ENCODE data around the gene THEM5. TPM values are rescaled to one million over a fixed set of nuclear protein-coding genes. Genes with fewer than 3 reads are reported as not detected.
"Not testable (repeated sequence)": the region's sequence is repeated elsewhere in the genome, so short reads cannot be mapped to it uniquely, and the experiment has no call there.

The THEM5 gene
- total RNA-seq, result not detected

GRCh38 chr1:151853411-151853943 lies at the start of gene THEM5:
THEM5 (minus strand) TSS chr1:151853712; CDS start chr1:151853565, 147 bp downstream.
- Histone ChIP-seq H3K27me3 (ENCODE audit: insufficient read depth, low read length) (peaks cover 4% of the 10 kb centered on the region), H3K9me3 (ENCODE audit: low read depth, low read length) (no peaks in the 10 kb centered on the region), H3K4me1 (ENCODE audit: insufficient read depth, low read length) (peaks cover 15% of the 10 kb centered on the region), H3K4me3 (ENCODE audit: low read length) (no peak within 1 kb of the TSS)

GRCh38 chr1:151902858-151903257 lies 49.3 kb upstream of the THEM5 start:
- H3K4me3 ChIP-seq (ENCODE audit: low read length), result no peak overlapping the region
- H3K9me3 ChIP-seq (ENCODE audit: low read depth, low read length), result peaks cover 6% of the 10 kb centered on the region
- peaks cover 28% of the 10 kb centered on the region for H3K4me1 ChIP-seq (ENCODE audit: insufficient read depth, low read length)
- no peaks in the 10 kb centered on the region for H3K27me3 ChIP-seq (ENCODE audit: insufficient read depth, low read length)

- H3K4me1 ChIP-seq (ENCODE audit: insufficient read depth, low read length), result peaks cover 28% of the 10 kb centered on the region
- not testable (repeated sequence) for H3K27me3 ChIP-seq (ENCODE audit: insufficient read depth, low read length); H3K4me3 ChIP-seq (ENCODE audit: low read length); H3K9me3 ChIP-seq (ENCODE audit: low read depth, low read length)
These were observed 47.3 kb upstream of the THEM5 start for GRCh38 chr1:151900804-151901203.

GRCh38 chr1:151898519-151898991 lies 45.0 kb upstream of the THEM5 start:
- Histone ChIP-seq H3K9me3 (ENCODE audit: low read depth, low read length) (peaks cover 6% of the 10 kb centered on the region), H3K4me3 (ENCODE audit: low read length) (no peak overlapping the region), H3K27me3 (ENCODE audit: insufficient read depth, low read length) (no peaks in the 10 kb centered on the region), H3K4me1 (ENCODE audit: insufficient read depth, low read length) (peaks cover 18% of the 10 kb centered on the region)

GRCh38 chr1:151897991-151898431 lies 44.5 kb upstream of the THEM5 start:
- H3K4me3 ChIP-seq (ENCODE audit: low read length), result no peak overlapping the region
- H3K4me1 ChIP-seq (ENCODE audit: insufficient read depth, low read length), result peaks cover 18% of the 10 kb centered on the region
- H3K9me3 ChIP-seq (ENCODE audit: low read depth, low read length), result peaks cover 6% of the 10 kb centered on the region

GRCh38 chr1:151893176-151893924 lies 39.8 kb upstream of the THEM5 start:
- Histone ChIP-seq H3K4me3 (ENCODE audit: low read length) (no peak overlapping the region), H3K4me1 (ENCODE audit: insufficient read depth, low read length) (peaks cover 12% of the 10 kb centered on the region), H3K9me3 (ENCODE audit: low read depth, low read length) (no peaks in the 10 kb centered on the region), H3K27me3 (ENCODE audit: insufficient read depth, low read length) (no peaks in the 10 kb centered on the region)

More at GRCh38 chr1:151897991-151898431, 44.5 kb upstream of the THEM5 start:
- H3K27me3 ChIP-seq (ENCODE audit: insufficient read depth, low read length), result no peaks in the 10 kb centered on the region

- Histone ChIP-seq H3K4me3 (ENCODE audit: low read length) (no peak overlapping the region), H3K9me3 (ENCODE audit: low read depth, low read length) (no peaks in the 10 kb centered on the region), H3K27me3 (ENCODE audit: insufficient read depth, low read length) (no peaks in the 10 kb centered on the region), H3K4me1 (ENCODE audit: insufficient read depth, low read length) (peaks cover under 1% of the 10 kb centered on the region)
These were observed 38.7 kb upstream of the THEM5 start for GRCh38 chr1:151892190-151892589.

- Histone ChIP-seq H3K4me3 (ENCODE audit: low read length) (no peak overlapping the region), H3K4me1 (ENCODE audit: insufficient read depth, low read length) (no peaks in the 10 kb centered on the region), H3K27me3 (ENCODE audit: insufficient read depth, low read length) (no peaks in the 10 kb centered on the region), H3K9me3 (ENCODE audit: low read depth, low read length) (no peaks in the 10 kb centered on the region)
These were observed 38.0 kb upstream of the THEM5 start for GRCh38 chr1:151891512-151891911.

- Histone ChIP-seq H3K4me3 (ENCODE audit: low read length) (no peak overlapping the region), H3K9me3 (ENCODE audit: low read depth, low read length) (no peaks in the 10 kb centered on the region), H3K4me1 (ENCODE audit: insufficient read depth, low read length) (no peaks in the 10 kb centered on the region), H3K27me3 (ENCODE audit: insufficient read depth, low read length) (no peaks in the 10 kb centered on the region)
These were observed 35.6 kb upstream of the THEM5 start for GRCh38 chr1:151888972-151889570.

- H3K4me3 ChIP-seq (ENCODE audit: low read length), result no peak overlapping the region
- no peaks in the 10 kb centered on the region for H3K9me3 ChIP-seq (ENCODE audit: low read depth, low read length)
- no peaks in the 10 kb centered on the region for H3K4me1 ChIP-seq (ENCODE audit: insufficient read depth, low read length)
- no peaks in the 10 kb centered on the region for H3K27me3 ChIP-seq (ENCODE audit: insufficient read depth, low read length)
These were observed 33.5 kb upstream of the THEM5 start for GRCh38 chr1:151887028-151887427.

GRCh38 chr1:151885479-151885878 lies 32.0 kb upstream of the THEM5 start:
- H3K4me1 ChIP-seq (ENCODE audit: insufficient read depth, low read length), result no peaks in the 10 kb centered on the region
- no peak overlapping the region for H3K4me3 ChIP-seq (ENCODE audit: low read length)
- no peaks in the 10 kb centered on the region for H3K9me3 ChIP-seq (ENCODE audit: low read depth, low read length)
- no peaks in the 10 kb centered on the region for H3K27me3 ChIP-seq (ENCODE audit: insufficient read depth, low read length)

GRCh38 chr1:151884879-151885278 lies 31.4 kb upstream of the THEM5 start:
- H3K9me3 ChIP-seq (ENCODE audit: low read depth, low read length); H3K4me3 ChIP-seq (ENCODE audit: low read length); H3K27me3 ChIP-seq (ENCODE audit: insufficient read depth, low read length); H3K4me1 ChIP-seq (ENCODE audit: insufficient read depth, low read length): not testable (repeated sequence)

- H3K4me3 ChIP-seq (ENCODE audit: low read length); H3K9me3 ChIP-seq (ENCODE audit: low read depth, low read length); H3K27me3 ChIP-seq (ENCODE audit: insufficient read depth, low read length): not testable (repeated sequence)
These were observed 30.9 kb upstream of the THEM5 start for GRCh38 chr1:151884445-151884844.

GRCh38 chr1:151883898-151884297 lies 30.4 kb upstream of the THEM5 start:
- H3K27me3 ChIP-seq (ENCODE audit: insufficient read depth, low read length); H3K4me3 ChIP-seq (ENCODE audit: low read length); H3K9me3 ChIP-seq (ENCODE audit: low read depth, low read length); H3K4me1 ChIP-seq (ENCODE audit: insufficient read depth, low read length): not testable (repeated sequence)

More at GRCh38 chr1:151884445-151884844, 30.9 kb upstream of the THEM5 start:
- not testable (repeated sequence) for H3K4me1 ChIP-seq (ENCODE audit: insufficient read depth, low read length)

- not testable (repeated sequence) for H3K4me3 ChIP-seq (ENCODE audit: low read length); H3K4me1 ChIP-seq (ENCODE audit: insufficient read depth, low read length); H3K9me3 ChIP-seq (ENCODE audit: low read depth, low read length); H3K27me3 ChIP-seq (ENCODE audit: insufficient read depth, low read length)
These were observed 29.4 kb upstream of the THEM5 start for GRCh38 chr1:151882918-151883317.

Data from mononuclear cell (primary cell).